H1 (cell line): ENCODE measurements around the gene KRT84. TPM values are rescaled to one million over a fixed set of nuclear protein-coding genes. Genes with fewer than 3 reads are reported as not detected.

Experiments
- CTCF ChIA-PET: fragments of 300-600 bp; sonication (Branson Sonifier 250); formaldehyde crosslinking; loops from one replicate; lab custom pipeline; 2021; ENCODE audit not compliant: partially characterized antibody; lab: Charles Lee
- POLR2A ChIA-PET: fragments of 300-600 bp; sonication (Branson Sonifier 250); formaldehyde crosslinking; loops from one replicate; lab custom pipeline; 2021; ENCODE audit warnings: inconsistent platforms; ENCODE audit not compliant: partially characterized antibody; lab: Charles Lee
- DNase-seq, 2 experiments: peaks; one replicate each; pipeline versions ENCODE4 v3.0.0 to v3.0.0-alpha.2; 2010 to 2022; ENCODE audit warnings: low spot score in 2 of 2, low read depth in 1 of 2, mixed read lengths in 1 of 2
- FAIRE-seq: peaks from 2 replicates; lab custom pipeline; 2011; peaks lifted over from hg19 to GRCh38; lab: Jason Lieb, UNC
- H2AFZ ChIP-seq: 2 replicates; pipeline ENCODE4 v1.8.1; 2012; ENCODE audit warnings: low read length, inconsistent platforms
- H2AK5ac ChIP-seq: 2 replicates; pipeline ENCODE4 v1.6.1; 2013; ENCODE audit warnings: low read depth, low read length
- H2BK120ac ChIP-seq: replicated peaks from 2 replicates; pipeline ENCODE3; 2013; ENCODE audit warnings: low read depth, low read length, inconsistent platforms
- H2BK12ac ChIP-seq: 2 replicates; pipeline ENCODE4 v1.6.1; 2013; ENCODE audit warnings: low read depth, low read length
- H2BK15ac ChIP-seq: 2 replicates; pipeline ENCODE4 v1.6.1; 2013; ENCODE audit warnings: low read length
- H2BK20ac ChIP-seq: 2 replicates; pipeline ENCODE4 v1.6.1; 2013; ENCODE audit warnings: low read length
- H2BK5ac ChIP-seq: 2 replicates; pipeline ENCODE4 v1.6.1; 2013; ENCODE audit warnings: low read depth, low read length
- H3K14ac ChIP-seq: 2 replicates; pipeline ENCODE4 v1.6.1; 2013; ENCODE audit warnings: inconsistent platforms; ENCODE audit not compliant: insufficient read length
- H3K18ac ChIP-seq: 2 replicates; pipeline ENCODE4 v1.6.1; 2013; ENCODE audit warnings: low read length; ENCODE audit errors: extremely low read depth
- H3K23ac ChIP-seq: 2 replicates; pipeline ENCODE4 v1.6.1; 2013; ENCODE audit warnings: inconsistent platforms; ENCODE audit not compliant: insufficient read length
- H3K23me2 ChIP-seq: 2 replicates; pipeline ENCODE4 v1.6.1; 2013; ENCODE audit warnings: low read depth, low read length
- H3K27ac ChIP-seq: 2 replicates; pipeline ENCODE4 v1.6.1; 2011; ENCODE audit warnings: low read depth, low read length, inconsistent platforms
- H3K27me3 ChIP-seq, 4 experiments: replicated peaks in 1 of 4; 1 replicate in 1 of 4; 2 replicates in 3 of 4; pipeline versions ENCODE4 v1.6.1 to v1.8.1; 2011 to 2013; ENCODE audit warnings: low read length in 3 of 4, mild to moderate bottlenecking in 3 of 4, inconsistent platforms in 2 of 4, mixed read lengths in 2 of 4, moderate library complexity in 1 of 4; ENCODE audit not compliant: control insufficient read depth in 3 of 4, insufficient read depth in 3 of 4; ENCODE audit errors: extremely low read depth in 1 of 4
- H3K36me3 ChIP-seq, 4 experiments: 2 replicates each; pipeline versions ENCODE4 v1.6.1 to v1.8.1; 2011 to 2013; ENCODE audit warnings: mild to moderate bottlenecking in 4 of 4, low read length in 3 of 4, moderate library complexity in 2 of 4, control low read depth in 1 of 4, inconsistent platforms in 1 of 4; ENCODE audit not compliant: insufficient read depth in 4 of 4, control insufficient read depth in 2 of 4
- H3K4ac ChIP-seq: replicated peaks from 2 replicates; pipeline ENCODE3; 2013; ENCODE audit warnings: low read length, low read depth, mixed read lengths, inconsistent platforms; ENCODE audit not compliant: insufficient read length
- H3K4me1 ChIP-seq, 4 experiments: replicated peaks in 1 of 4; 1 replicate in 1 of 4; 2 replicates in 3 of 4; pipeline versions ENCODE4 v1.6.1 to v1.8.1; 2011 to 2013; ENCODE audit warnings: low read length in 3 of 4, inconsistent platforms in 2 of 4, mixed read lengths in 1 of 4; ENCODE audit not compliant: insufficient read depth in 4 of 4, control insufficient read depth in 3 of 4
- H3K4me2 ChIP-seq, 2 experiments: 2 replicates each; pipeline versions ENCODE4 v1.6.1 to v1.8.1; 2011 to 2013; ENCODE audit warnings: low read depth in 2 of 2, low read length in 2 of 2, control low read depth in 1 of 2, inconsistent platforms in 1 of 2, mild to moderate bottlenecking in 1 of 2; ENCODE audit not compliant: insufficient read depth in 1 of 2
- H3K4me3 ChIP-seq, 4 experiments: fragments of 200-600, 300-600 bp in 1 of 4; sonication (generic), shearing (Covaris generic), sonication (Bioruptor Twin) in 1 of 4; 2 replicates each; pipeline versions ENCODE4 v1.5.1 to v1.8.1; 2011 to 2016; ENCODE audit warnings: low read length in 4 of 4, low read depth in 3 of 4, control low read depth in 2 of 4, inconsistent platforms in 2 of 4, mild to moderate bottlenecking in 2 of 4, mixed read lengths in 1 of 4, moderate library complexity in 1 of 4; ENCODE audit not compliant: insufficient read depth in 2 of 4; ENCODE audit errors: extremely low read depth in 1 of 4
- H3K56ac ChIP-seq: replicated peaks from 2 replicates; pipeline ENCODE3; 2013; ENCODE audit warnings: low read depth, mild to moderate bottlenecking, mixed read lengths, low read length, inconsistent platforms; ENCODE audit not compliant: insufficient read length
- H3K79me1 ChIP-seq: 2 replicates; pipeline ENCODE4 v1.6.1; 2013; ENCODE audit warnings: low read depth, low read length, control low read depth
- H3K79me2 ChIP-seq, 2 experiments: 2 replicates each; pipeline versions ENCODE4 v1.6.1 to v1.8.1; 2012 to 2013; ENCODE audit warnings: low read length in 2 of 2, mild to moderate bottlenecking in 2 of 2, inconsistent platforms in 1 of 2; ENCODE audit not compliant: insufficient read depth in 2 of 2, control insufficient read depth in 1 of 2
- H3K9ac ChIP-seq, 4 experiments: replicated peaks in 1 of 4; 1 replicate in 1 of 4; 2 replicates in 3 of 4; pipeline versions ENCODE4 v1.6.1 to v1.8.1; 2011 to 2013; ENCODE audit warnings: low read depth in 3 of 4, low read length in 3 of 4, control low read depth in 2 of 4, mild to moderate bottlenecking in 2 of 4, moderate library complexity in 2 of 4, inconsistent platforms in 1 of 4; ENCODE audit errors: extremely low read depth in 1 of 4
- H3K9me3 ChIP-seq, 2 experiments: 2 replicates each; pipeline versions ENCODE4 v1.6.1 to v1.8.1; 2012 to 2013; ENCODE audit warnings: mild to moderate bottlenecking in 2 of 2, moderate library complexity in 2 of 2, control low read depth in 1 of 2, inconsistent platforms in 1 of 2, low read depth in 1 of 2, low read length in 1 of 2, mixed read lengths in 1 of 2; ENCODE audit not compliant: insufficient read depth in 2 of 2
- H4K20me1 ChIP-seq, 2 experiments: replicated peaks in 1 of 2; 2 replicates each; pipeline versions ENCODE3 to v1.8.1; 2011 to 2013; ENCODE audit warnings: inconsistent platforms in 2 of 2, low read length in 2 of 2, mild to moderate bottlenecking in 1 of 2; ENCODE audit not compliant: insufficient read depth in 2 of 2, control insufficient read depth in 1 of 2
- H4K5ac ChIP-seq: 2 replicates; pipeline ENCODE4 v1.6.1; 2013; ENCODE audit warnings: low read length, low read depth, mixed read lengths, inconsistent platforms; ENCODE audit not compliant: insufficient read length
- H4K8ac ChIP-seq: 2 replicates; pipeline ENCODE4 v1.8.0; 2013; ENCODE audit warnings: mild to moderate bottlenecking, moderate library complexity, low read length, inconsistent platforms; ENCODE audit not compliant: insufficient read depth; ENCODE audit errors: extremely low read depth
- H4K91ac ChIP-seq: replicated peaks from 2 replicates; pipeline ENCODE3; 2013; ENCODE audit warnings: low read length, mixed read lengths, inconsistent platforms; ENCODE audit not compliant: insufficient read length
- POLR2AphosphoS5 ChIP-seq: IDR thresholded peaks from 2 replicates; pipeline ENCODE4 v1.6.1; 2011; ENCODE audit warnings: low read depth, low read length
- SP1 ChIP-seq: IDR thresholded peaks from 2 replicates; pipeline ENCODE4 v1.6.1; 2011; ENCODE audit warnings: low read depth, low read length
- WGBS, 2 experiments: shearing (Covaris generic) in 1 of 2; methylation state at CpG; one replicate each; pipeline versions ENCODE4 v1.1.6 to v1.1.7; 2013 to 2015; ENCODE audit warnings: low lambda C conversion rate in 2 of 2, mixed read lengths in 2 of 2, inconsistent platforms in 1 of 2, low coverage in 1 of 2, missing lambda C conversion rate in 1 of 2; ENCODE audit not compliant: insufficient replicate concordance in 2 of 2, insufficient coverage in 1 of 2, insufficient read length in 1 of 2; ENCODE audit errors: extremely low coverage in 1 of 2, missing lambda C conversion rate in 1 of 2; 5-methylcytosine and 5-hydroxymethylcytosine counted together
- polyA plus RNA-seq, 7 experiments: library from polyadenylated mRNA; depleted of rRNA in 3 of 7; stranded (reverse) in 5 of 7; unstranded in 2 of 7; fragments of >200 nt in 5 of 7; fragments of 200-250 nt in 2 of 7; gene quantifications; 1 replicate in 5 of 7; 2 replicates in 1 of 7; 4 replicates in 1 of 7; pipeline versions ENCODE4 v1.2.1 to v1.2.3, GENCODE V29; 2011 to 2013; ENCODE audit warnings: missing spikeins in 2 of 7, mixed read lengths in 2 of 7
- total RNA-seq: library from RNA; stranded (reverse); fragmentation: NEBNext Ultra II Directional; extraction: Animal tissue kit (Norgen Biotek cat#: 25700); gene quantifications from 2 replicates; pipeline ENCODE4 v1.2.1, GENCODE V29; 2021

The KRT84 gene
- total and polyA plus RNA-seq, 2 of the 8 experiments (the other 6 are each of a cell fraction or from before 2014, with no cell fraction given): not detected

DNA sequence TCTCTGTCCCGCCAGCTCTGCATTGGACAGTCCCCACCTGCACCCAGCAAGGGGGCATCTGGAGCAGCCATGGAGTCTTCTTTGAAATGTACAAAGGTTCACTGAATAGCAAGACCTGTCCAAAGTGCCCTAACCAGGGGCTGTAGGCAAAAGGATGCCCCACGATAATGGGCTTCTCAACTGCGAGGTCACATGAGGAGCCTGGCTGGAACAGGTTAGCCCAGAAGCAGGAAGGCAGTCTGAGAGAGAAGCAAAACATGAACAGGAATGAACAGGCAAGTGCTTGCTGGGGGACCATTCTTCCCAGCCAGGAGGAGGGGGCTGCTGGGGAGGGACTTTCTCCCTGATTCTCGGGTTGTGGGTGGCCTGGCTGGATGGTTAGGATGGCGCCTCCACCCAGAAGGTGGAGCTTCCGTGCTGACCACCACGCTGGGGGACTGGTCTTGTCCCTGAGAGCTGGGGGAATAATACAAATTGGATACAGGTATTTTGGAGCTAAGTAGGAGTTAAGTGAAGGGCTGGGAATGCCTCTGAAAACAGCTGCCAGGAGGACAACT lies 25.3 kb downstream of the KRT84 start:
- CTCF ChIA-PET: interaction anchor here (0.9 to 6.7 kb wide), 20 partner anchors 12 to 519 kb away, joined by 3 to 88 read pairs (median 7); partner anchors contain the start of gene KRT84
- no peak overlapping the region for H3K18ac ChIP-seq
- POLR2A ChIA-PET: no interaction called here
- no peak overlapping the region for H3K4me3 ChIP-seq
- no peak overlapping the region for H3K4ac ChIP-seq
- H4K8ac ChIP-seq: no peak overlapping the region
- FAIRE-seq (no peak), DNase-seq (no peak)
- no peak overlapping the region for H3K56ac ChIP-seq
- no peaks in the 10 kb centered on the region for H3K23me2 ChIP-seq
- no peaks in the 10 kb centered on the region for H3K79me2 ChIP-seq
- no peak overlapping the region for H2BK15ac ChIP-seq
- no peak overlapping the region for H2AK5ac ChIP-seq
- no peaks in the 10 kb centered on the region for H3K27me3 ChIP-seq
- WGBS, 2 experiments: 84% methylated on average over 7 of the region's 7 CpGs; no CpG with 5 or more reads in 1 of the 2 experiments
- no peak overlapping the region for H4K91ac ChIP-seq
- no peak for TF ChIP-seq POLR2AphosphoS5
- no peak for TF ChIP-seq SP1
- no peak overlapping the region for H2BK20ac ChIP-seq
- no peak overlapping the region for H2BK120ac ChIP-seq
- no peak overlapping the region for H2BK12ac ChIP-seq
- H3K79me1 ChIP-seq: no peaks in the 10 kb centered on the region
- H2BK5ac ChIP-seq: no peak overlapping the region; the same call in 1 of the 2 replicates
- no peaks in the 10 kb centered on the region; a peak in 1 of 4 replicates for H3K9me3 ChIP-seq
- H3K36me3 ChIP-seq: no peaks in the 10 kb centered on the region
- no peak overlapping the region for H4K5ac ChIP-seq
- H4K20me1 ChIP-seq: no peaks in the 10 kb centered on the region
- no peak overlapping the region for H3K14ac ChIP-seq
- no peak overlapping the region for H2AFZ ChIP-seq
- no peak overlapping the region for H3K27ac ChIP-seq
- no peak overlapping the region for H3K23ac ChIP-seq
- H3K9ac ChIP-seq: no peak overlapping the region
- H3K4me1 ChIP-seq: no peaks in the 10 kb centered on the region
- H3K4me2 ChIP-seq: no peak overlapping the region
